HCT116 (cell line): ENCODE measurements around the gene ZNF521.

Experiments
- POLR2AphosphoS5 ChIP-seq: IDR thresholded peaks from 2 replicates; pipeline ENCODE4 v1.6.1; 2011; ENCODE audit warnings: mild to moderate bottlenecking, low read depth, low read length, moderate library complexity
- REST ChIP-seq: IDR thresholded peaks from 2 replicates; pipeline ENCODE4 v1.6.1; 2012; ENCODE audit warnings: low read depth
- ZNF274 ChIP-seq: fragments of 200-500 bp; sonication (Bioruptor generic); IDR thresholded peaks from 2 replicates; pipeline ENCODE4 v1.6.1; 2014; ENCODE audit warnings: mild to moderate bottlenecking, low read depth, low read length, inconsistent platforms

- no peak for TF ChIP-seq POLR2AphosphoS5
- TF ChIP-seq ZNF274 = no peak
- TF ChIP-seq REST = no peak
These were observed 20.0 kb downstream of the ZNF521 start for GRCh38 chr18:25332002-25332401.
